Measurements from ENCODE around the gene RBFOX2. TPM values are rescaled to one million over a fixed set of nuclear protein-coding genes. Genes with fewer than 3 reads are reported as not detected.
"Not testable (repeated sequence)": the region's sequence is repeated elsewhere in the genome, so short reads cannot be mapped to it uniquely, and the experiment has no call there.

The RBFOX2 gene
- total RNA-seq, 1 experiment from 2014 or later, result 61.5 TPM

- in situ Hi-C loops (cut with HindIII; ENCODE audit: low pct_unique_long_range_greater_than_20kb, low sequenced_read_pairs), result no loop called here
- DNase-seq (ENCODE audit: low read depth), result no peak
These were observed 281.5 kb downstream of the RBFOX2 start for GRCh38 chr22:35746946-35747703.

GRCh38 chr22:35746248-35746647 is 282.4 kb downstream of the RBFOX2 start:
- in situ Hi-C loops (cut with HindIII; ENCODE audit: low pct_unique_long_range_greater_than_20kb, low sequenced_read_pairs), result no loop called here
- DNase-seq (ENCODE audit: low read depth), result no peak

- no peak for DNase-seq (ENCODE audit: low read depth)
These were observed 285.2 kb downstream of the RBFOX2 start for GRCh38 chr22:35743326-35743860.

GRCh38 chr22:35742342-35743100 is 286.1 kb downstream of the RBFOX2 start:
- in situ Hi-C loops (cut with HindIII; ENCODE audit: low pct_unique_long_range_greater_than_20kb, low sequenced_read_pairs), result no loop called here
- DNase-seq (ENCODE audit: low read depth), result peak; percentile 32

More at GRCh38 chr22:35743326-35743860, 285.2 kb downstream of the RBFOX2 start:
- in situ Hi-C loops (cut with HindIII; ENCODE audit: low pct_unique_long_range_greater_than_20kb, low sequenced_read_pairs), result no loop called here

- no peak for DNase-seq (ENCODE audit: low read depth)
- in situ Hi-C loops (cut with HindIII; ENCODE audit: low pct_unique_long_range_greater_than_20kb, low sequenced_read_pairs), result no loop called here
These were observed 288.0 kb downstream of the RBFOX2 start for GRCh38 chr22:35740616-35741015.

- in situ Hi-C loops (cut with HindIII; ENCODE audit: low pct_unique_long_range_greater_than_20kb, low sequenced_read_pairs), result no loop called here
- DNase-seq (ENCODE audit: low read depth), result no peak
These were observed 288.7 kb downstream of the RBFOX2 start for GRCh38 chr22:35739931-35740380.

GRCh38 chr22:35739076-35739930 is 289.3 kb downstream of the RBFOX2 start:
- in situ Hi-C loops (cut with HindIII; ENCODE audit: low pct_unique_long_range_greater_than_20kb, low sequenced_read_pairs), result no loop called here
- DNase-seq (ENCODE audit: low read depth), result no peak

GRCh38 chr22:35737886-35738285 is 290.7 kb downstream of the RBFOX2 start:
- in situ Hi-C loops (cut with HindIII; ENCODE audit: low pct_unique_long_range_greater_than_20kb, low sequenced_read_pairs); DNase-seq (ENCODE audit: low read depth): not testable (repeated sequence)

- in situ Hi-C loops (cut with HindIII; ENCODE audit: low pct_unique_long_range_greater_than_20kb, low sequenced_read_pairs), result no loop called here
- no peak for DNase-seq (ENCODE audit: low read depth)
These were observed 291.9 kb downstream of the RBFOX2 start for GRCh38 chr22:35736701-35737100.

- in situ Hi-C loops (cut with HindIII; ENCODE audit: low pct_unique_long_range_greater_than_20kb, low sequenced_read_pairs), result no loop called here
These were observed 292.5 kb downstream of the RBFOX2 start for GRCh38 chr22:35736166-35736565.

GRCh38 chr22:35735542-35735941 is 293.1 kb downstream of the RBFOX2 start:
- in situ Hi-C loops (cut with HindIII; ENCODE audit: low pct_unique_long_range_greater_than_20kb, low sequenced_read_pairs), result no loop called here

More at GRCh38 chr22:35736166-35736565, 292.5 kb downstream of the RBFOX2 start:
- DNase-seq (ENCODE audit: low read depth), result no peak

GRCh38 chr22:35734517-35734827 is 294.2 kb downstream of the RBFOX2 start:
- in situ Hi-C loops (cut with HindIII; ENCODE audit: low pct_unique_long_range_greater_than_20kb, low sequenced_read_pairs), result no loop called here
- no peak for DNase-seq (ENCODE audit: low read depth)

More at GRCh38 chr22:35735542-35735941, 293.1 kb downstream of the RBFOX2 start:
- no peak for DNase-seq (ENCODE audit: low read depth)

GRCh38 chr22:35733791-35734516 is 294.7 kb downstream of the RBFOX2 start:
- in situ Hi-C loops (cut with HindIII; ENCODE audit: low pct_unique_long_range_greater_than_20kb, low sequenced_read_pairs), result no loop called here
- no peak for DNase-seq (ENCODE audit: low read depth)

- DNase-seq (ENCODE audit: low read depth), result no peak
- in situ Hi-C loops (cut with HindIII; ENCODE audit: low pct_unique_long_range_greater_than_20kb, low sequenced_read_pairs), result no loop called here
These were observed 295.6 kb downstream of the RBFOX2 start for GRCh38 chr22:35733036-35733435.

GRCh38 chr22:35732116-35732515 is 296.5 kb downstream of the RBFOX2 start:
- no peak for DNase-seq (ENCODE audit: low read depth)
- in situ Hi-C loops (cut with HindIII; ENCODE audit: low pct_unique_long_range_greater_than_20kb, low sequenced_read_pairs), result no loop called here

- DNase-seq (ENCODE audit: low read depth), result no peak
- in situ Hi-C loops (cut with HindIII; ENCODE audit: low pct_unique_long_range_greater_than_20kb, low sequenced_read_pairs), result no loop called here
These were observed 297.3 kb downstream of the RBFOX2 start for GRCh38 chr22:35731321-35731720.

GRCh38 chr22:35729309-35729698 is 299.3 kb downstream of the RBFOX2 start:
- in situ Hi-C loops (cut with HindIII; ENCODE audit: low pct_unique_long_range_greater_than_20kb, low sequenced_read_pairs), result no loop called here
- no peak for DNase-seq (ENCODE audit: low read depth)

Data from Caki2 (cell line).